ENCODE results near the gene CCDC68.

Gene CCDC68

GRCh38 chr18:54878159-54878622, 81.1 kb downstream of the CCDC68 start:
- H3K4me1 ChIP-seq (ENCODE audit: control insufficient read depth, insufficient read depth, low read length) = 0 out of 2 replicates have a peak, but pooled peaks cover 2% of the 10 kb centered on the region
- CTCF ChIA-PET = interaction anchor here (1.0 kb wide), 1 partner anchor 8 kb away, joined by 3 read pairs; no protein-coding TSS in a partner anchor
- no peak overlapping the region for H3K4me3 ChIP-seq (ENCODE audit: low read depth, low read length)
- H3K9me3 ChIP-seq (ENCODE audit: control insufficient read depth, insufficient read depth, low read depth, low read length) = no peaks in the 10 kb centered on the region
- POLR2A ChIA-PET = no interaction called here
- no peak overlapping the region for H3K27ac ChIP-seq (ENCODE audit: extremely low read depth, low read depth, low read length)
- no peaks in the 10 kb centered on the region for H3K36me3 ChIP-seq (ENCODE audit: control insufficient read depth in 2 of 2, insufficient read depth in 1 of 2, low read length in 2 of 2)
- TF ChIP-seq ZNF354C (tag by site-specific recombination; IDR thresholded peaks at IDR 0.05; ENCODE audit: borderline replicate concordance, low read depth) (no peak), ZNF624 (tag by site-specific recombination; IDR thresholded peaks at IDR 0.05) (no peak)

- CTCF ChIA-PET = no interaction called here
- H3K36me3 ChIP-seq (ENCODE audit: control insufficient read depth in 2 of 2, insufficient read depth in 1 of 2, low read length in 2 of 2) = no peaks in the 10 kb centered on the region
- H3K27ac ChIP-seq (ENCODE audit: extremely low read depth, low read depth, low read length) = no peak overlapping the region
- H3K4me3 ChIP-seq (ENCODE audit: low read depth, low read length) = no peak overlapping the region
- no peak for TF ChIP-seq KLF10 (tag by site-specific recombination; IDR thresholded peaks at IDR 0.05)
- TF ChIP-seq ZNF24 (tag by site-specific recombination; IDR thresholded peaks at IDR 0.05) = no peak
- TF ChIP-seq ZNF174 (tag by site-specific recombination; IDR thresholded peaks at IDR 0.05) = no peak
- no peak for TF ChIP-seq ZNF654 (tag by site-specific recombination; IDR thresholded peaks at IDR 0.05; ENCODE audit: low read depth)
- TF ChIP-seq ZNF626 (tag by site-specific recombination; IDR thresholded peaks at IDR 0.05) = no peak
- no peak for TF ChIP-seq ZNF112 (tag by site-specific recombination; IDR thresholded peaks at IDR 0.05)
- TF ChIP-seq ZNF214 (tag by site-specific recombination; IDR thresholded peaks at IDR 0.05; ENCODE audit: borderline replicate concordance) = no peak
- TF ChIP-seq IKZF3 (tag by site-specific recombination; IDR thresholded peaks at IDR 0.05) = no peak
- no peak for TF ChIP-seq ZNF366 (tag by site-specific recombination; conservative IDR thresholded peaks at IDR 0.05)
- no peak for TF ChIP-seq GLI2 (tag by site-specific recombination; IDR thresholded peaks at IDR 0.05; ENCODE audit: borderline replicate concordance, low read depth)
- no peak for TF ChIP-seq TCF7L2 (IDR thresholded peaks at IDR 0.05; ENCODE audit: borderline replicate concordance, low read depth, low read length)
- no peak for TF ChIP-seq ZNF530 (tag by site-specific recombination; IDR thresholded peaks at IDR 0.05; ENCODE audit: low read depth)
- no peak for TF ChIP-seq ZNF426 (tag by site-specific recombination; IDR thresholded peaks at IDR 0.05)
- no peak for TF ChIP-seq MEIS1 (CRISPR knock-in tag; IDR thresholded peaks at IDR 0.05; ENCODE audit: borderline replicate concordance)
- no peak for TF ChIP-seq ZNF558 (tag by site-specific recombination; IDR thresholded peaks at IDR 0.05)
- TF ChIP-seq ZFHX2 (tag by site-specific recombination; conservative IDR thresholded peaks at IDR 0.05) = no peak
- no peak for TF ChIP-seq PRDM6 (tag by site-specific recombination; IDR thresholded peaks at IDR 0.05)
- H3K9me3 ChIP-seq (ENCODE audit: control insufficient read depth, insufficient read depth, low read depth, low read length) = no peaks in the 10 kb centered on the region
- peaks cover 7% of the 10 kb centered on the region; the same call in 1 of the 2 replicates for H3K4me1 ChIP-seq (ENCODE audit: control insufficient read depth, insufficient read depth, low read length)
- POLR2A ChIA-PET = no interaction called here
These were observed 82.2 kb downstream of the CCDC68 start for GRCh38 chr18:54877076-54877475.

- Histone ChIP-seq H3K9me3 (ENCODE audit: control insufficient read depth, insufficient read depth, low read depth, low read length) (no peaks in the 10 kb centered on the region), H3K4me1 (ENCODE audit: control insufficient read depth, insufficient read depth, low read length) (peaks cover 7% of the 10 kb centered on the region; the same call in 1 of the 2 replicates), H3K27ac (ENCODE audit: extremely low read depth, low read depth, low read length) (no peak overlapping the region), H3K4me3 (ENCODE audit: low read depth, low read length) (no peak overlapping the region), H3K36me3 (ENCODE audit: control insufficient read depth in 2 of 2, insufficient read depth in 1 of 2, low read length in 2 of 2) (no peaks in the 10 kb centered on the region)
- ChIA-PET CTCF (interaction anchor here (0.6 to 1.6 kb wide), 3 partner anchors 75 to 196 kb away, joined by 3 to 4 read pairs (median 3); no protein-coding TSS in a partner anchor), POLR2A (no interaction called here)
- TF ChIP-seq EGR2 (tag by site-specific recombination; IDR thresholded peaks at IDR 0.05; ENCODE audit: low read depth) (no peak), YY2 (tag by site-specific recombination; IDR thresholded peaks at IDR 0.05) (no peak), ZNF416 (tag by site-specific recombination; IDR thresholded peaks at IDR 0.05) (no peak)
These were observed 84.2 kb downstream of the CCDC68 start for GRCh38 chr18:54875063-54875462.

Data from HEK293 (cell line).